GM21619 (cell line): ENCODE results near the gene MS4A6A.
"Not testable (repeated sequence)": the region's sequence is repeated elsewhere in the genome, so short reads cannot be mapped to it uniquely, and the experiment has no call there.

Experiments used
- ATAC-seq: cut with Tn5 transposase; IDR thresholded peaks from one replicate; pipeline ENCODE4 v1.9.1; 2021; ENCODE audit not compliant: unreplicated experiment

Gene MS4A6A

GRCh38 chr11:60182541-60183330, at the start of gene MS4A6A:
TSS of gene MS4A6A (minus strand) at chr11:60183083. CDS start at chr11:60181727, 1,356 bp downstream.
- ATAC-seq: no peak

- ATAC-seq: no peak
Observed at GRCh38 chr11:60230681-60231080, 47.8 kb upstream of the MS4A6A start.

- no peak for ATAC-seq
Observed at GRCh38 chr11:60222141-60222540, 39.3 kb upstream of the MS4A6A start.

GRCh38 chr11:60221692-60222091, 38.8 kb upstream of the MS4A6A start:
- ATAC-seq: no peak

GRCh38 chr11:60221181-60221580, 38.3 kb upstream of the MS4A6A start:
- no peak for ATAC-seq

GRCh38 chr11:60214386-60214785, 31.5 kb upstream of the MS4A6A start:
- ATAC-seq: no peak

GRCh38 chr11:60211206-60211605, 28.3 kb upstream of the MS4A6A start:
- ATAC-seq: no peak

GRCh38 chr11:60209977-60210376, 27.1 kb upstream of the MS4A6A start:
- no peak for ATAC-seq

- no peak for ATAC-seq
Observed at GRCh38 chr11:60208951-60209350, 26.1 kb upstream of the MS4A6A start.

GRCh38 chr11:60208146-60208895, 25.4 kb upstream of the MS4A6A start:
- no peak for ATAC-seq

GRCh38 chr11:60206616-60207015, 23.7 kb upstream of the MS4A6A start:
- ATAC-seq: no peak

- ATAC-seq: peak; percentile 38
Observed at GRCh38 chr11:60204922-60205321, 22.0 kb upstream of the MS4A6A start.

- not testable (repeated sequence) for ATAC-seq
Observed at GRCh38 chr11:60201334-60201733, 18.5 kb upstream of the MS4A6A start.

- ATAC-seq: no peak
Observed at GRCh38 chr11:60197442-60197841, 14.6 kb upstream of the MS4A6A start.

GRCh38 chr11:60195923-60196368, 13.1 kb upstream of the MS4A6A start:
- ATAC-seq: peak; percentile 63

- ATAC-seq: no peak
Observed at GRCh38 chr11:60194511-60194910, 11.6 kb upstream of the MS4A6A start.

GRCh38 chr11:60193687-60194433, 11.0 kb upstream of the MS4A6A start:
- peak; percentile 84 for ATAC-seq

GRCh38 chr11:60192564-60192963, 9.7 kb upstream of the MS4A6A start:
- not testable (repeated sequence) for ATAC-seq

- not testable (repeated sequence) for ATAC-seq
Observed at GRCh38 chr11:60188481-60188880, 5.6 kb upstream of the MS4A6A start.

GRCh38 chr11:60186128-60186527, 3.2 kb upstream of the MS4A6A start:
- ATAC-seq: not testable (repeated sequence)

GRCh38 chr11:60185512-60185827, 2.6 kb upstream of the MS4A6A start:
- ATAC-seq: not testable (repeated sequence)
